CD4-positive, CD25-positive, alpha-beta regulatory T cell (primary cell): ENCODE data around the gene C17orf100. TPM values are rescaled to one million over a fixed set of nuclear protein-coding genes. Genes with fewer than 3 reads are reported as not detected.
"Not testable (repeated sequence)": the region's sequence is repeated elsewhere in the genome, so short reads cannot be mapped to it uniquely, and the experiment has no call there.

ENCODE experiments used
- ATAC-seq, 2 donors: fragments of 150-1000 bp; cut with Tn5 transposase; one replicate each; pipeline ENCODE4 v1.10.0; 2021; ENCODE audit warnings: low read depth in 2 of 2, moderate number of reproducible peaks in 2 of 2, moderate library complexity in 1 of 2
- DNase-seq, 3 donors: peaks; one replicate each; pipeline versions ENCODE4 v3.0.0 to v3.0.0-alpha.2; 2012 to 2022; ENCODE audit warnings: mixed read lengths in 1 of 3
- H3K27ac ChIP-seq: one replicate; pipeline ENCODE4 v1.7.0; 2013; ENCODE audit warnings: mild to moderate bottlenecking, low read length; ENCODE audit not compliant: insufficient read depth, poor library complexity, severe bottlenecking
- H3K27me3 ChIP-seq: one replicate; pipeline ENCODE4 v1.7.0; 2013; ENCODE audit warnings: low read length; ENCODE audit not compliant: control insufficient read depth, insufficient read depth
- H3K36me3 ChIP-seq: one replicate; pipeline ENCODE4 v1.7.0; 2013; ENCODE audit warnings: mild to moderate bottlenecking, low read length, moderate library complexity; ENCODE audit not compliant: control insufficient read depth, insufficient read depth
- H3K4me1 ChIP-seq: 2 replicates; pipeline ENCODE4 v1.7.0; 2013; ENCODE audit warnings: mild to moderate bottlenecking, low read length; ENCODE audit not compliant: insufficient read depth, control insufficient read depth, poor library complexity, severe bottlenecking
- H3K4me3 ChIP-seq: one replicate; pipeline ENCODE4 v1.7.0; 2013; ENCODE audit warnings: low read depth, mild to moderate bottlenecking, low read length, moderate library complexity
- H3K9me3 ChIP-seq, 2 experiments: 1 replicate in 1 of 2; 2 replicates in 1 of 2; pipeline ENCODE4 v1.7.0; 2013; ENCODE audit warnings: low read length in 2 of 2, mild to moderate bottlenecking in 1 of 2, moderate library complexity in 1 of 2; ENCODE audit not compliant: control insufficient read depth in 2 of 2
- H3K27ac Mint-ChIP-seq, 3 donors: one replicate each; pipeline ENCODE4 v1.8.0; 2020 to 2022; ENCODE audit warnings: mild to moderate bottlenecking in 3 of 3, mixed read lengths in 3 of 3, moderate library complexity in 2 of 3
- H3K27me3 Mint-ChIP-seq: one replicate; pipeline ENCODE4 v1.8.0; 2022; ENCODE audit warnings: mild to moderate bottlenecking, mixed read lengths
- H3K36me3 Mint-ChIP-seq: one replicate; pipeline ENCODE4 v1.8.0; 2020; ENCODE audit warnings: mixed read lengths
- H3K4me1 Mint-ChIP-seq, 4 donors: one replicate each; pipeline ENCODE4 v1.8.0; 2020 to 2022; ENCODE audit warnings: mixed read lengths in 4 of 4, mild to moderate bottlenecking in 1 of 4
- H3K4me3 Mint-ChIP-seq, 4 donors: one replicate each; pipeline ENCODE4 v1.8.0; 2020 to 2022; ENCODE audit warnings: mild to moderate bottlenecking in 4 of 4, mixed read lengths in 4 of 4, moderate library complexity in 3 of 4
- H3K9me3 Mint-ChIP-seq, 7 donors: one replicate each; pipeline ENCODE4 v1.8.0; 2020 to 2022; ENCODE audit warnings: mixed read lengths in 7 of 7, mild to moderate bottlenecking in 3 of 7, moderate library complexity in 2 of 7
- polyA plus RNA-seq, 4 donors: library from polyadenylated mRNA; unstranded; fragments of 300-500 nt; fragmentation: Illumina TruSeq; gene quantifications; one replicate each; pipeline ENCODE4 v1.2.3, GENCODE V29; 2021
- total RNA-seq: library from RNA; stranded (reverse); gene quantifications from one replicate; pipeline ENCODE4 v1.2.3, GENCODE V29; 2022

Gene C17orf100
- total and polyA plus RNA-seq, 5 donors from 2014 or later: 1.5 to 7.1 (median 5.6) TPM

DNA sequence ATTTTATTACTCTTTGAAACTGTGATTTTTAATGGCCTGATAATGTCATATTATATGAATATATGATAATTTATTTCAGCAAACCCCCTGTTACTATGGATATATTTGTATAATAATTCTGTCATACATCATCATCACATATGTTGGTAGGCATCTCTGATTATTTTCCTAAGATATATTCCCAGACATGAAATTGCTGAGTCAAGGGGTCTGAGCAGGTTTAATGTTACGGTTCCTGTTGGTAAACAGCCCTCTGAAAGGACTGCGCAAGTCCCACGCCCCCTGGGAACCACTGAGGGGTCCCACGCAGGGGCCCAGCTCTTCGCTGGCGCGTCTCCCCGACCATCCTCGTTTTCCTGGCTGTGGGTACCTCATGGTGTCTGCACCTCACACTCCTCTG, 37.4 kb downstream of the C17orf100 start:
- ATAC-seq: no peak
- Histone ChIP-seq H3K4me3 (no peak overlapping the region), H3K4me1 (no peaks in the 10 kb centered on the region), H3K36me3 (no peaks in the 10 kb centered on the region), H3K27ac (no peak overlapping the region), H3K27me3 (no peaks in the 10 kb centered on the region), H3K9me3 (no peaks in the 10 kb centered on the region)
- peaks cover 29% of the 10 kb centered on the region for H3K27me3 Mint-ChIP-seq
- H3K9me3 Mint-ChIP-seq: peaks cover 0 to 2% (median 0%) of the 10 kb centered on the region in 7 donors
- H3K36me3 Mint-ChIP-seq: peaks cover under 1% of the 10 kb centered on the region
- DNase-seq: no peak
- H3K27ac Mint-ChIP-seq: no peak overlapping the region
- no peaks in the 10 kb centered on the region for H3K4me1 Mint-ChIP-seq
- no peak overlapping the region for H3K4me3 Mint-ChIP-seq

DNA sequence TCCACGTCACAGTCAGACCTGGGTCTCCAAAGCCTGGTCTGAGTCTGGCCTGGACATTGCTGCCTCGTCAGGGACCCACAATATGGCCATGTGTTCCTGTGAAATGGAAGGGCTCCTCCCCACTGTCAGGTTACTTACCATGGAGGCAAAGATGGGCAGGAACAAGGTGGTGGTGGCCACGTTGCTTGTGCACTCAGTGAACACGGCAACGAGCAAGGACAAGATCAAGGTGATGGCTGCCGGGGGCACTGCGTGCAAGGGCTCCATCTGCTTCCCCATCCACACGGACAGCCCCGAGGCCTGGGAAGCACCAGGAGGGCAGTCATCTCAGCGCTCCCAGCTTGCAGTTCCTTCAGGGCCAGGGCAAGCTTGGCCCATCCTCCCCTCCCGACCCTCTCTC, 39.1 kb downstream of the C17orf100 start:
- Histone ChIP-seq H3K4me3 (no peak overlapping the region), H3K9me3 (no peaks in the 10 kb centered on the region), H3K36me3 (no peaks in the 10 kb centered on the region), H3K27ac (no peak overlapping the region), H3K27me3 (peaks cover 3% of the 10 kb centered on the region), H3K4me1 (no peaks in the 10 kb centered on the region)
- H3K27ac Mint-ChIP-seq: no peak overlapping the region
- H3K4me3 Mint-ChIP-seq: no peak overlapping the region
- H3K36me3 Mint-ChIP-seq: no peaks in the 10 kb centered on the region
- H3K27me3 Mint-ChIP-seq: peaks cover 24% of the 10 kb centered on the region
- no peak for ATAC-seq
- DNase-seq: no peak
- H3K4me1 Mint-ChIP-seq: no peaks in the 10 kb centered on the region
- H3K9me3 Mint-ChIP-seq: peaks cover 0 to 2% (median 0%) of the 10 kb centered on the region in 7 donors

DNA sequence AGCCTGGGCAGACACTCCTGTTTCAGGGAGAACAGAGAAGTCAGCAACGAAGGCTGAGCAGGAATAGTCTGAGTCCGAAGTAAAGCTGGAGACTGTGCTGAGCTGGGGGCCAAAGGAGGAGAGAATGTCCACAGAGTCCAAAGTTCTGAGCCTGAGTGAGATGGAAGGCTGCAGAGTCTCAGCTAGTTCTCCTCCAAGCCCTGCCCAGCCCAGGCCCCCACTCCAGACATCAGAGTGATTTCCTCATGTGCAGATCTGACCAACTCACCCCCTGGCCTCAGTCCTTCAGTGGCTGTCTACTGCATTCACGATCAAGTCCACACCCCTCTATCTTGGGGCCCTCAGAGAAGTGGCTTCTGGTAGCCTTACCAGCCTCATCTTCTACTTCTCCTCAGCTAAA, 40.0 kb downstream of the C17orf100 start:
- H3K4me1 Mint-ChIP-seq: no peaks in the 10 kb centered on the region
- H3K27me3 ChIP-seq: peaks cover 3% of the 10 kb centered on the region
- H3K4me1 ChIP-seq: no peaks in the 10 kb centered on the region
- no peak overlapping the region for H3K27ac Mint-ChIP-seq
- H3K9me3 ChIP-seq: no peaks in the 10 kb centered on the region
- H3K9me3 Mint-ChIP-seq: peaks cover 0 to 2% (median 0%) of the 10 kb centered on the region in 7 donors
- H3K4me3 ChIP-seq: no peak overlapping the region
- peaks cover 24% of the 10 kb centered on the region for H3K27me3 Mint-ChIP-seq
- DNase-seq (no peak), ATAC-seq (no peak)
- H3K4me3 Mint-ChIP-seq: no peak overlapping the region
- no peaks in the 10 kb centered on the region for H3K36me3 Mint-ChIP-seq
- H3K27ac ChIP-seq: no peak overlapping the region
- H3K36me3 ChIP-seq: no peaks in the 10 kb centered on the region

DNA sequence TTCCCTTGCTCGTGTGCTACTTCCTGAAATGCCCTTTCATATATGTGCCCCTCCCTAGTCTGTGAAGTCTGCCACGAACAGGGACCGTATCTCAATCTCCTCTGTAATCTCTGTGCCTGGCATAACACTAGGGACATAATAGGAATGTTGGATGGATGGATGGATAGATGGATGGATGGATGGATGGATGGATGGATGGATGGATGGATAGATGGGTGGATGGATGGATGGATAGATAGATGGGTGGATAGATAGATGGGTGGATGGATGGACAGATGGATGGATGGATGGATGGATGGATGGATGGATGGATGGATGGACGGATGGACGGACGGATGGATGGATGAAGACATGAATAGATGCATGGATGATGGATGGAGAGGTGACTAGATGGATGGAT, 40.4 kb downstream of the C17orf100 start:
- H3K4me3 Mint-ChIP-seq, H3K27me3 ChIP-seq, H3K4me1 ChIP-seq, H3K9me3 ChIP-seq, H3K9me3 Mint-ChIP-seq, H3K36me3 Mint-ChIP-seq, H3K27ac ChIP-seq, H3K4me1 Mint-ChIP-seq, ATAC-seq, H3K27ac Mint-ChIP-seq, H3K36me3 ChIP-seq, H3K4me3 ChIP-seq, DNase-seq: not testable (repeated sequence)
- peaks cover 24% of the 10 kb centered on the region for H3K27me3 Mint-ChIP-seq

DNA sequence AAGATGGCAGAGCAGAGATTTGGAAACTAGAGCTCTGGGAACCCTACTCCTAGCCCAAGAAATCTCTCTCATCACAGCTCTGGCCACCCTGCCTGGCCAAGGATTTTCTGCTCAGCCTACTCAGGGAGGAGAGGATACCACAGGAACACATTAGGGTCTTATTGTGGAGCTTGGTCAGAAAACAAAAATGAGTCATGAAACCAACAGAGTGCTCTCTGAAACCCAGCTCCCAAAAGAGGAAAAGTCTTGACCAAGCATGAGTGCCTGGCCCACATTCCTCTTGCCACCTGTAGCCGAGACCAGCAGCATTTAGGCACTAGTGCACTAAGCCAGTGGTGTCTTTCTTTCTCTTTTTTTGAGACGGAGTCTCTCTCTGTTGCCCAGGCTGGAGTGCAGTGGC, 43.5 kb downstream of the C17orf100 start:
- no peak for DNase-seq
- Histone ChIP-seq H3K36me3 (no peaks in the 10 kb centered on the region), H3K9me3 (no peaks in the 10 kb centered on the region), H3K27me3 (peaks cover 3% of the 10 kb centered on the region), H3K27ac (no peak overlapping the region), H3K4me3 (no peak overlapping the region), H3K4me1 (no peaks in the 10 kb centered on the region)
- Mint-ChIP-seq H3K4me1 (no peaks in the 10 kb centered on the region), H3K4me3 (no peak overlapping the region), H3K27ac (no peak overlapping the region), H3K27me3 (peaks cover 25% of the 10 kb centered on the region), H3K9me3 (peaks cover 0 to 2% (median 0%) of the 10 kb centered on the region in 7 donors), H3K36me3 (no peaks in the 10 kb centered on the region)
- no peak for ATAC-seq

DNA sequence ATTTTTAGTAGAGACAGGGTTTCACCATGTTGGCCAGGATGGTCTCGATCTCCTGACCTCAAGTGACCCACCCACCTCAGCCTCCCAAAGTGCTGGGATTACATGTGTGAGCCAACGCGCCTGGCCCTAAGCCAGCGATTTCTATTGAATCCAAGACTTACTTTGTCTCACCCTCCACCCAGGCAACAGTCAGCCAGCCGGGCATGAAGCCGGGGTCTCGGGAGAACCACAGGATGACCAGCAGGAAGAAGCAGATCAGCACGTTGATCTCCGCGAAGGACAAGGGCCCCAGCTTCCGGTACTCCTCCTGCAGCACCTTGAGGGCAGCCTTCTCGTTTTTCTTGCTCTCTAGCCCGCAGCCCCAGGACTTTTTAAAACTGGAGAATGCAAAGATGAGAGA, 44.0 kb downstream of the C17orf100 start:
- DNase-seq (no peak), ATAC-seq (no peak)
- Mint-ChIP-seq H3K27ac (no peak overlapping the region), H3K27me3 (peaks cover 23% of the 10 kb centered on the region), H3K4me1 (no peaks in the 10 kb centered on the region), H3K4me3 (no peak overlapping the region), H3K36me3 (no peaks in the 10 kb centered on the region), H3K9me3 (peaks cover 0 to 2% (median 0%) of the 10 kb centered on the region in 7 donors)
- no peak overlapping the region for H3K4me3 ChIP-seq
- H3K9me3 ChIP-seq: no peaks in the 10 kb centered on the region
- no peak overlapping the region for H3K27ac ChIP-seq
- H3K4me1 ChIP-seq: no peaks in the 10 kb centered on the region
- H3K36me3 ChIP-seq: no peaks in the 10 kb centered on the region
- peaks cover 3% of the 10 kb centered on the region for H3K27me3 ChIP-seq

DNA sequence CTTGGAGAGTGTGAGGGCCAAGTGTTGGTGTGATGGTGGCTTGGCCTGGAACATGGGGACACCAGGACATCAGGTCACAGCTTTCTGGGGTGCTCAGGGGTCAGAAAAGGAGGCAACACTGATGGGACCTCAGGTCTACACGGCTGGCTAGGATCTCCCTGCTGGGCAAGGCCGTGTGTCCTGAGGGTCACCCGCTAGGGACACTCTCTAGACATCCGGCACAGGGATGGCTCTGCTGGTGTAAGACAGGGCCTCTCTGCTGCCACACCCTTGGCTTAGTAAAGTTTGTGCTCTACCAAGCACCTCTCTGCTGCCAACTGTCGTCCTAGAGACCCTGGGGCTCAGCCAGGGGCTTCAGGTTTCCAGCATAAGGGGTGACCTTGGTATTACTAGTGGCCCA, 45.3 kb downstream of the C17orf100 start:
- peaks cover 3% of the 10 kb centered on the region for H3K27me3 ChIP-seq
- no peak overlapping the region for H3K27ac ChIP-seq
- no peak overlapping the region for H3K4me3 ChIP-seq
- H3K36me3 ChIP-seq: no peaks in the 10 kb centered on the region
- H3K9me3 ChIP-seq: no peaks in the 10 kb centered on the region
- Mint-ChIP-seq H3K27me3 (peaks cover 14% of the 10 kb centered on the region), H3K4me3 (no peak overlapping the region), H3K9me3 (no peaks in the 10 kb centered on the region), H3K36me3 (no peaks in the 10 kb centered on the region), H3K27ac (no peak overlapping the region), H3K4me1 (no peaks in the 10 kb centered on the region)
- DNase-seq: no peak
- no peaks in the 10 kb centered on the region for H3K4me1 ChIP-seq
- no peak for ATAC-seq

DNA sequence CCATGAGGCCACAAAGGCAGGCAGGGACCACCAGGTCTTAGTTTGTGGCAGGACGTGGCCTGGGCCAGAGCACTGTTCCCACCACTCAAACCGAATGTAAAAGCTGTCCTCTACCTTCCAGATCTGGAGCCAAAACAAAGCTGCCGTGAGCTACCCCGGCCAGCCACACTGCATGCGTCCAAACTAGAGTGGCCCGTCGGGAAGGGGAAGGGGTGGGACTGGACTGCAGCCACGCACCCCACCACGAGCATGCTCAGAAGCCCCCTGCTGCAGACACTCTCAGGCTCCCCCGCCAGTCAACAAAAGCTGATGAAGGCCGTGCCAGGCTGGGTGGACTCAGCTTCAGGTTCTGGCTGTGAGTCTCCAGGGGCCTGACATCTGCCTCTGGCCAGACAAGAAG, 46.4 kb downstream of the C17orf100 start:
- peaks cover 3% of the 10 kb centered on the region for H3K27me3 ChIP-seq
- Mint-ChIP-seq H3K27me3 (peaks cover 8% of the 10 kb centered on the region), H3K4me1 (no peaks in the 10 kb centered on the region), H3K36me3 (no peaks in the 10 kb centered on the region), H3K9me3 (no peaks in the 10 kb centered on the region), H3K4me3 (no peak overlapping the region), H3K27ac (no peak overlapping the region)
- no peak for DNase-seq
- no peaks in the 10 kb centered on the region for H3K4me1 ChIP-seq
- no peaks in the 10 kb centered on the region for H3K9me3 ChIP-seq
- no peaks in the 10 kb centered on the region for H3K36me3 ChIP-seq
- ATAC-seq: no peak
- no peak overlapping the region for H3K4me3 ChIP-seq
- H3K27ac ChIP-seq: no peak overlapping the region
